ENCODE data around the gene P3R3URF. TPM values are rescaled to one million over a fixed set of nuclear protein-coding genes. Genes with fewer than 3 reads are reported as not detected.

Gene P3R3URF
- polyA plus RNA-seq, 1 donor: not detected

DNA sequence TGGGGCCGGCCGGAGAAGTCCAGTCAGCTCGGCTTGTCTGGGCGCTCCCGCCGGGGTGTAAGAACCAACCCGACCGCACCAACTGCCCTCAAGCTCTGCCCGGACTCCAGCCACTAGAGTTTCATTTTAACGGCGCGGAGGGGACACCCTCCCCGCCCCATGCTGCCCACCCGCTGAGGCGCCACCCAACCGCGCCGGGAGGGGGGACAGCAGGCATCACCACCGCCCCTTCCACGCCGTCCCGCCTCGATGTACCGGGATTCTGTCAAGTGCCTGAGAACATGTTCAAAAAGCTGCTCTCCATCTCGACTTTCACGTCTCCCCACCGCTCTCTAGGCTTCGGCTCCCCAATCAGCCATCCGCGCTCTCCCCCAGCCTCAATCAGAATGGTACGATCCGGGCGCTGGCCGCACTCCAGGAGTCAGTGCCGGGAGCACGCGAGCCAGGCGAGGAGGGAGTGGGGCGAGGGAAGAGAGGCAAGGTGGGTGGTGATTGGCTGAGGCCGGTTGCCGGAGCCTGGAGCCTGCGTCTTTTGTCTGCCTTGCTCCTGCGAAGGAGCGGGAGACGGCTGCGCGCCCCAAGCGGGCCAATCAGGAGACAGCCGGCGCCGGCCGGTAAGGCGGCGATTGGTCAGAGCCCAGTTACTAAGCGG is 43.6 kb downstream of the P3R3URF start, which contains the start of gene PIK3R3:
PIK3R3 (minus strand) TSS at position 101 of the 652 bp plus-strand sequence. CDS start 677 bp downstream, outside the sequence.
- DNase-seq (ENCODE audit: low read depth): peak; percentile 94

DNA sequence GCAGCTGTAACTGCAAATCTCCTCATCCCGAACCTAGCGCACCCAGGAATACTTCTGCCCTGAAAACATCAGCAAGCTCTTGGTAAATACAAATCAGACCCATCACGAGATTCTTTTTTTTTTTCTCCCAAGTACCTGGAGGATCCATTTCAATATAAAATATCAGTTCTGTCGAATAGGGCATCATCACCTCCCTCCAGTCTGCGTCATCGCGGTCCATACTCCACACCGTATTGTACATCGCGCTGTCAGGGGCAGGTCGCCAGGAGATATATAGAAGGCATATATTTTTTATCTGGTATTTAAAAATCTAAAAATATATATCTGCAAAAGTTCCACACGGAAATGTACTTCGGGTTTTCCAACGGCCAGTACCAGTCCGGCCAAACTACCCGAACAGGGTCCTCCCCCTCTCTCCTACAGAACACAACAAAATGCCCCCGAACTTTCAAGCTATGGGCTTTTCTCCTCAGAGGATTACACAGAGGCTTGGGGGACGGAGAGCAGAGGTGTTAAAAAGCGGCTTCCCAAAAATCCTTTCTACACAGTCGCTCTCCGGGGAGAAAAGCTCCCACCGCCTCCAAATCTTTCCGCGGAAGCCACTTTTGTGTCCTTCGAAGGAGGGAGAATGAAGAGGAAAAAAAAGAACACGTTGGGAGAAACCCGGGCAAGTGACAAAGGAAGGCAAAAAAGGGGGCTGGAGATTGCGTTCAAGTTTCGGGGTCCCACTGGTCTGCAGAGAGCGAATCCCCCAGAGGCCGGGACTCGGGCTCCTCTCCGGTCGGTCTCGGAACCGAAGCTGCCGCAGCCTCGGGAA is 44.4 kb downstream of the P3R3URF start:
- no peak for DNase-seq (ENCODE audit: low read depth)

DNA sequence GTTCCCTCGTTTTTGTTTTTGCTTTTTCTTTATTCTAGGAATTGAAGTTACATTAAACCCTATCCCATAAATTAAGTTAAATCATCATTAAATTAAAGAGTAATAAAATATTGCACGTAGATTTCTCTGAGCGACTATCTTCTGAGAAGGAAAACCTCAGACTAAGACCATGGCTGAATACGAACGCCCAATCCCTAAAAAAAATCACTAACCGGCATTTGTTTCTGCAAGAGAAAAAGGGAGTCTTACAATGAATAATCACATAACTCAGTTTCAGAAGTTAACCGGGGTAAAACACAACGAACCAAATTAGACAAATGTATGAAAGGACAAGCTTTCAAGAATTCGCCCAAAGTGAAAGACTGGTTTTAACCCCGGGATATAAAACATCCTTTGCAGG is 45.2 kb downstream of the P3R3URF start:
- DNase-seq (ENCODE audit: low read depth): no peak

DNA sequence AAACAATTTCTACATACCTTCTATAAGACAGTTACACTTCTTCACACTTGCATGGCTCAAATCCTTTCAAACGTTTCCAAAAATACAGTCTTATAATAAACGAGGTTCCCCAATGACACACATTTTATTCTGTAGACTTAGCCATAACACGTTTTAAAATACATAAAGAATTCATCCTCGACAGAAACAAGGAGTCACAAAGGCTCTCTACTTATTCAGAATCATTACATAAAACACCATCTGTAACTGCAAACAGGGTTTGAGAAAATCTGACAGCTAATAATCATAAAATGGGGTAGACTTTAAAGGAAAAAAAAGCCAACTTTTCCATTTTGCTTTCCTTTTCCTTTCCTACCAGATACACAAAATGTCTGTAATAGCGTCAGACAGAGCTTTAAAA is 45.7 kb downstream of the P3R3URF start:
- DNase-seq (ENCODE audit: low read depth): no peak

DNA sequence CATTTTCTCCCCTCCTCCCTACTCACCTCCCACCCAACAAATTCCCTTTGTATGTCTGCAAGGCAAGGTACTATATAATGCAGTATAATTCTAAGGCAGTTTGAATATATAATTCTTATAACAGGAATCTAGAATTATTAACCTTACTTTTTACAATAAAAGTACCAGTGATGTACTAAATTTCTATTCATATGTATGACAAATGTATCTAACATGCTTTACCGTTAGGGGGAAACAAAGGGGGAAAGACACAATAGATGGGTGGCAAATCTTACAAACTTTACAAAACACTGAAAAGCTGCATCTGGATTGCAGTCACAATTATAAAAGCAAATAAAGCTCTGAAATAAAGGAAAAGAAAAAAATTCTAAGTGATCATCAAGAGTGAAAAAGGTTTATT is 46.2 kb downstream of the P3R3URF start:
- no peak for DNase-seq (ENCODE audit: low read depth)

DNA sequence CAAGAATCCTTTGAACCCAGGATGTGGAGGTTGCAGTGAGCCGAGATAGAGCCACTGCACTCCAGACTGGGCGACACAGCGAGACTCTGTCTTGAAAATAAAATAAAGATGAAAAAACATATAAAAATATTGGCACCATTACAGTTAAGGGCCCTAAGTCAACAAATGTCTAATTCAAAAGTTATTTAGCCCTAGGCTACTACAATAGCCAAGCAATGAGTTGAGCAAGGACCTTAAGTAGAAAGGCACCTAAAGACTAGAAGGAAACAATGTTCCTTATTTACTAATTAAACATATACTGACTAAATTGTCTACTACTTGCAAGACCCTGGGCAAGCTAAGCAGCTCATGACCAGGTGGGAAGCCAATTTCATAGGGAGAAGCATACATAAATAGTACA is 47.9 kb downstream of the P3R3URF start:
- DNase-seq (ENCODE audit: low read depth): no peak

Other genes starting within 250 kb of the P3R3URF start
- 14.5 TPM for gene PIK3R3, start 43.9 kb downstream of the P3R3URF start, polyA plus RNA-seq (ENCODE audit: insufficient read length)
- gene TSPAN1, start 1.4 kb downstream of the P3R3URF start, polyA plus RNA-seq (ENCODE audit: insufficient read length): 0.54 TPM
- gene POMGNT1, start 21.9 kb upstream of the P3R3URF start, polyA plus RNA-seq (ENCODE audit: insufficient read length): 47.8 TPM
- 1.1 TPM for gene LURAP1, start 26.8 kb upstream of the P3R3URF start, polyA plus RNA-seq (ENCODE audit: insufficient read length)
- gene RAD54L, start 71.3 kb upstream of the P3R3URF start, polyA plus RNA-seq (ENCODE audit: insufficient read length): 5.5 TPM
- 58.3 TPM for gene LRRC41, start 127.1 kb upstream of the P3R3URF start, polyA plus RNA-seq (ENCODE audit: insufficient read length)
- 291 TPM for gene UQCRH, start 127.2 kb upstream of the P3R3URF start, polyA plus RNA-seq (ENCODE audit: insufficient read length)
- gene NSUN4, start 164.3 kb upstream of the P3R3URF start, polyA plus RNA-seq (ENCODE audit: insufficient read length): 14.3 TPM
- 20.1 TPM for gene FAAH, start 217.8 kb upstream of the P3R3URF start, polyA plus RNA-seq (ENCODE audit: insufficient read length)

Measured in forelimb muscle (tissue), 1 donor.